Muscle layer of duodenum (tissue), 2 donors: ENCODE data around the gene SAMD11.

Source experiments
- H3K27ac ChIP-seq: one replicate; pipeline ENCODE4 v1.7.0; 2013; ENCODE audit warnings: mild to moderate bottlenecking, low read length
- H3K27me3 ChIP-seq: one replicate; pipeline ENCODE4 v1.7.0; 2013; ENCODE audit warnings: low read depth, mild to moderate bottlenecking, control low read depth, low read length
- H3K36me3 ChIP-seq, 2 donors: one replicate each; pipeline ENCODE4 v1.7.0; 2013; ENCODE audit warnings: low read length in 2 of 2, control low read depth in 1 of 2, mild to moderate bottlenecking in 1 of 2; ENCODE audit not compliant: insufficient read depth in 2 of 2, control insufficient read depth in 1 of 2
- H3K4me1 ChIP-seq, 2 donors: one replicate each; pipeline ENCODE4 v1.7.0; 2013; ENCODE audit warnings: low read length in 2 of 2, mild to moderate bottlenecking in 2 of 2, control low read depth in 1 of 2, moderate library complexity in 1 of 2; ENCODE audit not compliant: insufficient read depth in 2 of 2, control insufficient read depth in 1 of 2
- H3K4me3 ChIP-seq, 2 donors: one replicate each; pipeline ENCODE4 v1.7.0; 2013; ENCODE audit warnings: low read length in 2 of 2, low read depth in 1 of 2, mild to moderate bottlenecking in 1 of 2
- H3K9me3 ChIP-seq, 2 donors: one replicate each; pipeline ENCODE4 v1.7.0; 2013; ENCODE audit warnings: low read length in 2 of 2, control low read depth in 1 of 2, mild to moderate bottlenecking in 1 of 2; ENCODE audit not compliant: control insufficient read depth in 1 of 2
- donor health status: healthy.

The SAMD11 gene

GRCh38 chr1:963746-964525, 40.2 kb downstream of the SAMD11 start:
- Histone ChIP-seq H3K36me3 (peaks cover 0 to 11% of the 10 kb centered on the region in 2 donors), H3K27me3 (peaks cover 14% of the 10 kb centered on the region), H3K4me1 (peaks cover 0 to 28% of the 10 kb centered on the region in 2 donors)

GRCh38 chr1:964691-965525, 41.2 kb downstream of the SAMD11 start:
- H3K4me3 ChIP-seq: no peak overlapping the region
- peaks cover 0 to 22% of the 10 kb centered on the region in 2 donors for H3K4me1 ChIP-seq
- H3K27me3 ChIP-seq: peaks cover 18% of the 10 kb centered on the region
- H3K9me3 ChIP-seq: no peaks in the 10 kb centered on the region
- no peak overlapping the region for H3K27ac ChIP-seq
- H3K36me3 ChIP-seq: peaks cover 0 to 11% of the 10 kb centered on the region in 2 donors

More at GRCh38 chr1:963746-964525, 40.2 kb downstream of the SAMD11 start:
- H3K9me3 ChIP-seq: no peaks in the 10 kb centered on the region
- H3K27ac ChIP-seq: no peak overlapping the region
- H3K4me3 ChIP-seq: no peak overlapping the region

DNA sequence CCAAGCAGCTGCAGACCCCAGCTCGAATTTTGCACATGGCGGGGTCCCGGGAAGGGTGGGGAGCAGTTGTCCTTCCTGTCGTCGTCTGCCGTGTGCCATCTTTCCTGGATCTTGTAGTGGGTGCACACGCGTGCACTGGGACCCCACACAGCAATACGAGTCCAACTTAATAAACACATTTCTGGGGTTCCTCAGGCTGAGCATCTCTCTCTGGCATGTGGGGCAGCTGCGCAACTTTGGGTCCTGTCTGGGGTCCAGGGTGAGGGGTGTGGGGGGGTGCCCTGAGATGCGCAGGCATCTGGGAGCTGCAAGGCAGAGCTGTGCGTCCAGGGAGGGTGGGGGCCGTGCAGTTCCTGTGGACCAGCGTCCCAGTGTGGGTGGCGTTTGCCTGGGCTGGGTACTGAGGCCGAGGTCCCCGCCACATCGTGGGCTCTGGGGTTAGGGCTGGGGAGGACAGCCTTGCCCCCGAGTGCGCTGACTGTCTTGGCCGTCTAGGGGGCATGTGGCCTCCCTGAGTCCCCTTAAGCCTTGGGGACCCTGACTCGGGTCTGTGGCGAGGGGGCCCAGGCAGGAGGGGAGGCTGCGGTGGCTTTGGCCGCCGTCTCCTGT, 41.9 kb downstream of the SAMD11 start:
- H3K9me3 ChIP-seq: no peaks in the 10 kb centered on the region
- peaks cover 25% of the 10 kb centered on the region for H3K27me3 ChIP-seq
- H3K27ac ChIP-seq: no peak overlapping the region
- H3K36me3 ChIP-seq: peaks cover 0 to 11% of the 10 kb centered on the region in 2 donors
- peaks cover 0 to 20% of the 10 kb centered on the region in 2 donors for H3K4me1 ChIP-seq
- H3K4me3 ChIP-seq: no peak overlapping the region

DNA sequence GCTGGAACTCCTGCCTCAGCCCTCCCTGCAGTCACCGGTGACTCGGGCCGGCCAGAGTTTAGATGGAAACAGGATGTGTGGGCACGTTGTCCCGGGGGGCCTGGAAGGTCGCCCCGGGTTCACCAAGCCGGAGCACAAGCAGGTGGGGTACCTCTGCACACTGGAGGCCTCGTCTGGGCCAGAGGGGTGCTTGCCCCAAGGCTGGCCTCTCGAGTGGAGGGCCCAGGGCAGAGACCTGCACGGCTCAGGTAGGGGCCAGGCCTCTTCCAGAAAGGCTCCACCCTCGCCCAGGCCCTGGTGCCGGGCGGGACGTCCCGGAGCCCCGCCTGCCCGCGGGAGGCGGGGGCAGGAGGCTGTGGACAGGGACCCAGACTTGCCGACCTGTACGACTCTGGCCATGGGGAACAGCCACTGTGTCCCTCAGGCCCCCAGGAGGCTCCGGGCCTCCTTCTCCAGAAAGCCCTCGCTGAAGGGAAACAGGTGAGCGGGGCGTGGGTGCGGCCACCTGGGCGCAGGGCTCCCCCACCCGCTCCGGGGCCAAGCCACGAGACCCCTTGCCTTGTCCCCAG, 42.5 kb downstream of the SAMD11 start, which contains the start of gene PLEKHN1:
PLEKHN1 (plus strand) TSS at position 348 of the 569 bp plus-strand sequence; CDS start at position 398, 50 bp downstream.
- no peak within 1 kb of the TSS for H3K27ac ChIP-seq
- H3K36me3 ChIP-seq: peaks cover 0 to 11% of the 10 kb centered on the region in 2 donors
- no peaks in the 10 kb centered on the region for H3K9me3 ChIP-seq
- peaks cover 29% of the 10 kb centered on the region for H3K27me3 ChIP-seq
- H3K4me3 ChIP-seq: peak within 1 kb of the TSS; percentile 33 to 73
- H3K4me1 ChIP-seq: peaks cover 0 to 17% of the 10 kb centered on the region in 2 donors

DNA sequence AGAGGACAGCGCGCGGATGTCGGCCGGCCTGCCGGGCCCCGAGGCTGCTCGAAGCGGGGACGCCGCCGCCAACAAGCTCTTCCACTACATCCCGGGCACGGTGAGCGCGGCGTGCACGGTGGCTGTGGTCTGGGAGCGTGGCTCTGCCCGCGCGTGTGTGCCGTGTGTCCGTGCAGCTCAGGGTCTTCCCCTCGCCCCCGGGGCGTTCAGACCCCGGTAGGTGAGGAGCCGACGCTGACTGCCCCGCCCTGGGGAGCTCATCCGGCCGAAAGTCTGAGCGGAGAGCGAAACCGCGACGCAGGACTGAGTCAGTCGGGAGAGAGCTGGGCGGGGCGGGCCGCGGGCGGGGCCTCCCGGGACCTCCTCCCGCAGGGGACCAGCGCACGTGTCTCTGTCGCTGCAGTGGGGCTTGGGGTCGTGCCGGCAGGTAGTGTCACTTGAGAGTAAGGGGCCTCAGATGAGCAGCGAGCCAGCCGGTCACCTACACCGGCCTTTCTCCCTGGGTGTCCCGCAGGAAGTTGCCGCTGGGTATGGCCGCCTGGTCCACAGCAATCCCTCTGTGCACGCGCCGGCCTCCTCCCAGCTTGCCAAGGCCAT, 43.1 kb downstream of the SAMD11 start:
- H3K4me3 ChIP-seq: peak overlapping the region; percentile 33 to 73
- peaks cover 0 to 11% of the 10 kb centered on the region in 2 donors for H3K36me3 ChIP-seq
- peaks cover 29% of the 10 kb centered on the region for H3K27me3 ChIP-seq
- no peaks in the 10 kb centered on the region for H3K9me3 ChIP-seq
- H3K4me1 ChIP-seq: peaks cover 0 to 14% of the 10 kb centered on the region in 2 donors
- no peak overlapping the region for H3K27ac ChIP-seq

DNA sequence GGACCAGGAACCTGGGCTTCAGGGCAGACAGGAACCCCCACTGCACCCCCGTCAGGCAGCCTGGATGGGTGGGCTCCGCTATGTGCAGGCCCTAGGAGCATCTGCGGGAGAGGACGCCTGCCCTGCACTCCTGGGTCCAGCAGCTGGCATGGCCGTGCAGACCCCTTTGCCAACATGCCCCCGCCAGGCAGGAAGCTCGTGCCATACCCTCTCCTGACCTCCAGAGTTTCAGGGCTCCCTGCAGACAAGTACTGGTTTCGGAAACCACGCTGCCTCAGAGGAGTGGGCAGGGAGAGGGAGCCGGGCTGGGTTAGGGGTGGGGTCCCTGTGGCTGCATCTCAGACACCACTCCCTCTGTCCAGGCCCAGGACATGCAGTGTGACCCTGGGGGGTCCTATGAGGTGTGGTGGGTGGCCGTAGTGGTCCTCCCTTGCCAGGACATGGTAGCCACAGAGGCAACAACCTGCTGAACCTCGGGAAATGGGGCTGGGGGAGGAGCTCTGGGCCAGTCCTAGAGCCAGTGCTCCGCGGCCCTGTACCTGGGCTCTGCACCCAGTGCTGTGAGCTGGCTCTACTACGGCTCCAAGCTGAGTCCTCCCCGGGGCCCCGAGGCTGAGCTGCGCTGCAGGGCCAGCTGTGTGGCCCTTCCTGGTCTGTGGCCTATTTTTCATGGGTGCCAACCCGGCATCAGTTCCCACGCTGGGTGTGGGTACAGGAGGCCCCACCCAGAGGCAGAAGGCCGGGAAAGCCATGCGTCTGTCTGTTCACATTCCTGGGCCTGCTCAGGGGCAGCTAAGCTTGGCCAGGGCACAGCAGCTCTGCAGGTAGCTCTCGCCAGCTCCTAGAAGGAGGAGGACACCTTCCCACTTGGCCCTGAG, 44.0 kb downstream of the SAMD11 start:
- Histone ChIP-seq H3K27ac (no peak overlapping the region), H3K4me1 (peaks cover 0 to 14% of the 10 kb centered on the region in 2 donors), H3K9me3 (no peaks in the 10 kb centered on the region), H3K27me3 (peaks cover 29% of the 10 kb centered on the region), H3K36me3 (peaks cover 0 to 5% of the 10 kb centered on the region in 2 donors), H3K4me3 (no peak overlapping the region)

- Histone ChIP-seq H3K27ac (no peak overlapping the region), H3K36me3 (no peaks in the 10 kb centered on the region), H3K9me3 (no peaks in the 10 kb centered on the region), H3K4me1 (peaks cover 0 to 14% of the 10 kb centered on the region in 2 donors), H3K27me3 (peaks cover 29% of the 10 kb centered on the region), H3K4me3 (no peak overlapping the region)
These were observed 45.6 kb downstream of the SAMD11 start for GRCh38 chr1:969260-969855.

- H3K27me3 ChIP-seq: peaks cover 29% of the 10 kb centered on the region
- no peaks in the 10 kb centered on the region for H3K9me3 ChIP-seq
- H3K4me1 ChIP-seq: peaks cover 0 to 14% of the 10 kb centered on the region in 2 donors
- no peaks in the 10 kb centered on the region for H3K36me3 ChIP-seq
- H3K4me3 ChIP-seq: no peak overlapping the region
- H3K27ac ChIP-seq: no peak overlapping the region
These were observed 46.7 kb downstream of the SAMD11 start for GRCh38 chr1:970242-970972.

DNA sequence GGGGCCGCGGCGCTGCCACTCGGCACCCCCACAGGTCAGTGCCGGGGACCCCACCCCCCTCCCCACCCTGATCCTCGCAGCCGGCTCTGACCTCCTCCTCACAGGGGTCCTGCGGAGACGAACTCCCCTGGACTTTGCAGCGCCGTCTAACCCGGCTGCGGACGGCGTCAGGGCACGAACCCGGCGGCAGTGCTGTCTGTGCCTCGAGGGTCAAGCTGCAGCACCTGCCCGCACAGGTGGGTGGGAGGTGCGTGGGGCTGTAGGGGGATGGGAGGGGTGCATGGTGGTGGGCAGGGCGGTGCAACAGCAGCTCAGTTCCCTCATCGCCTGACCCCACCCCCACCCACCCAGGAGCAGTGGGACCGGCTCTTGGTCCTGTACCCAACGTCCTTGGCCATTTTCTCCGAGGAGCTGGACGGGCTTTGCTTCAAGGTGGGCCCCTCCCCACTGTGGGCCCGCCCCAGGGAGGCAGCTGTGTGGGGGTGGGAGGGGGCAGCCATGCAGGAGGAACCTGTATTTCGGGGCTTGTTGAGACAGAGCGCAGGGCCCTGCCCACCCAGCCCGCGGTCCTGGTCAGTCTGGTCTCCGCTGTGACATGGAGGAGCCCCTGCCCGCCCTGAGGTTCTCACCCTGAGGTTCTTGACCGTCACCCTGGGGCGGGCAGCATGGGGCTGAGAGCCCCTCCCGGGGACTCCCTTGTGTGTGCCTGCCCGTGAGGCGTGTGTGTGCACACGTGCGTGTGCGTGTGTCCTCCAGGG, 47.4 kb downstream of the SAMD11 start:
- Histone ChIP-seq H3K27ac (no peak overlapping the region), H3K4me3 (no peak overlapping the region), H3K9me3 (no peaks in the 10 kb centered on the region), H3K36me3 (no peaks in the 10 kb centered on the region), H3K27me3 (peaks cover 29% of the 10 kb centered on the region), H3K4me1 (peaks cover 0 to 16% of the 10 kb centered on the region in 2 donors)
